Ectodermal cell (in vitro differentiated cells): Measurements from ENCODE around the gene ZBTB42.

Source experiments
- H3K27ac ChIP-seq: 2 replicates; pipeline ENCODE4 v1.7.0; 2013; ENCODE audit warnings: mild to moderate bottlenecking, low read depth, low read length; ENCODE audit not compliant: insufficient read depth, poor library complexity, severe bottlenecking
- H3K27me3 ChIP-seq: 2 replicates; pipeline ENCODE4 v1.7.0; 2013; ENCODE audit warnings: mild to moderate bottlenecking, low read length; ENCODE audit not compliant: insufficient read depth, control insufficient read depth, poor library complexity, severe bottlenecking
- H3K36me3 ChIP-seq: one replicate; pipeline ENCODE4 v1.7.0; 2013; ENCODE audit warnings: low read length; ENCODE audit not compliant: control insufficient read depth, insufficient read depth
- H3K4me1 ChIP-seq: one replicate; pipeline ENCODE4 v1.7.0; 2013; ENCODE audit warnings: low read length; ENCODE audit not compliant: control insufficient read depth, insufficient read depth
- H3K4me3 ChIP-seq: 2 replicates; pipeline ENCODE4 v1.7.0; 2013; ENCODE audit warnings: low read depth, low read length, control low read depth; ENCODE audit not compliant: insufficient read depth
- H3K9me3 ChIP-seq: 2 replicates; pipeline ENCODE4 v1.7.0; 2013; ENCODE audit warnings: mild to moderate bottlenecking, low read length, moderate library complexity; ENCODE audit not compliant: control insufficient read depth
- WGBS, 2 experiments: methylation state at CpG; one replicate each; pipeline ENCODE4 v1.1.7; 2013; ENCODE audit warnings: missing lambda C conversion rate in 2 of 2; 5-methylcytosine and 5-hydroxymethylcytosine counted together

The ZBTB42 gene

GRCh38 chr14:104770072-104770579 lies 30.8 kb upstream of the ZBTB42 start:
- Histone ChIP-seq H3K4me1 (no peaks in the 10 kb centered on the region), H3K4me3 (no peak overlapping the region), H3K9me3 (no peaks in the 10 kb centered on the region), H3K27me3 (no peaks in the 10 kb centered on the region), H3K36me3 (peaks cover 23% of the 10 kb centered on the region), H3K27ac (no peak overlapping the region)
- WGBS, 2 experiments, result 94 to 95% methylated on average over 24 of the region's 24 CpGs

GRCh38 chr14:104770851-104771272 lies 30.0 kb upstream of the ZBTB42 start:
- H3K4me1 ChIP-seq, result no peaks in the 10 kb centered on the region
- H3K27me3 ChIP-seq, result no peaks in the 10 kb centered on the region
- H3K36me3 ChIP-seq, result peaks cover 23% of the 10 kb centered on the region
- no peak overlapping the region for H3K27ac ChIP-seq
- H3K9me3 ChIP-seq, result no peaks in the 10 kb centered on the region
- 84 to 87% methylated on average over 5 of the region's 5 CpGs for WGBS, 2 experiments
- no peak overlapping the region for H3K4me3 ChIP-seq

- Histone ChIP-seq H3K27ac (no peak overlapping the region), H3K4me3 (no peak overlapping the region), H3K27me3 (no peaks in the 10 kb centered on the region), H3K36me3 (peaks cover 26% of the 10 kb centered on the region), H3K9me3 (no peaks in the 10 kb centered on the region), H3K4me1 (no peaks in the 10 kb centered on the region)
- WGBS, 2 experiments, result 95 to 96% methylated on average over 4 of the region's 4 CpGs
Measured at GRCh38 chr14:104771374-104771773, 29.5 kb upstream of the ZBTB42 start.

GRCh38 chr14:104771918-104772706 lies 28.8 kb upstream of the ZBTB42 start:
- Histone ChIP-seq H3K27me3 (no peaks in the 10 kb centered on the region), H3K36me3 (peaks cover 29% of the 10 kb centered on the region), H3K4me1 (peaks cover 4% of the 10 kb centered on the region), H3K27ac (no peak overlapping the region), H3K4me3 (no peak overlapping the region), H3K9me3 (no peaks in the 10 kb centered on the region)
- WGBS, 2 experiments, result 96% methylated on average over 34 of the region's 34 CpGs

- H3K27ac ChIP-seq, result no peak overlapping the region
- no peak overlapping the region for H3K4me3 ChIP-seq
- H3K4me1 ChIP-seq, result peaks cover 12% of the 10 kb centered on the region
- 96 to 97% methylated on average over 38 of the region's 38 CpGs for WGBS, 2 experiments
- no peaks in the 10 kb centered on the region for H3K27me3 ChIP-seq
- no peaks in the 10 kb centered on the region for H3K9me3 ChIP-seq
- peaks cover 29% of the 10 kb centered on the region for H3K36me3 ChIP-seq
Measured at GRCh38 chr14:104772707-104773504, 28.0 kb upstream of the ZBTB42 start.

- H3K36me3 ChIP-seq, result peaks cover 29% of the 10 kb centered on the region
- H3K4me3 ChIP-seq, result no peak overlapping the region
- no peaks in the 10 kb centered on the region for H3K9me3 ChIP-seq
- no peaks in the 10 kb centered on the region for H3K27me3 ChIP-seq
- 90 to 93% methylated on average over 45 to 46 of the region's 46 CpGs for WGBS, 2 experiments
- H3K4me1 ChIP-seq, result peaks cover 21% of the 10 kb centered on the region
- no peak overlapping the region for H3K27ac ChIP-seq
Measured at GRCh38 chr14:104773505-104774452, 27.1 kb upstream of the ZBTB42 start.

- peaks cover 21% of the 10 kb centered on the region for H3K4me1 ChIP-seq
- WGBS, 2 experiments, result 94% methylated on average over 20 of the region's 20 CpGs
- H3K9me3 ChIP-seq, result no peaks in the 10 kb centered on the region
- H3K27ac ChIP-seq, result no peak overlapping the region
- H3K36me3 ChIP-seq, result peaks cover 29% of the 10 kb centered on the region
- H3K27me3 ChIP-seq, result no peaks in the 10 kb centered on the region
- H3K4me3 ChIP-seq, result no peak overlapping the region
Measured at GRCh38 chr14:104774453-104775072, 26.3 kb upstream of the ZBTB42 start.

- 95 to 96% methylated on average over 13 of the region's 13 CpGs for WGBS, 2 experiments
- Histone ChIP-seq H3K27me3 (no peaks in the 10 kb centered on the region), H3K4me1 (peaks cover 21% of the 10 kb centered on the region), H3K36me3 (peaks cover 29% of the 10 kb centered on the region), H3K4me3 (no peak overlapping the region), H3K9me3 (no peaks in the 10 kb centered on the region), H3K27ac (no peak overlapping the region)
Measured at GRCh38 chr14:104775073-104775489, 25.8 kb upstream of the ZBTB42 start.

GRCh38 chr14:104776481-104776880 lies 24.4 kb upstream of the ZBTB42 start:
- H3K27ac ChIP-seq, result no peak overlapping the region
- 95 to 96% methylated on average over 15 of the region's 15 CpGs for WGBS, 2 experiments

More at GRCh38 chr14:104776481-104776880, 24.4 kb upstream of the ZBTB42 start:
- Histone ChIP-seq H3K9me3 (no peaks in the 10 kb centered on the region), H3K27me3 (no peaks in the 10 kb centered on the region), H3K36me3 (peaks cover 19% of the 10 kb centered on the region), H3K4me1 (peaks cover 21% of the 10 kb centered on the region), H3K4me3 (no peak overlapping the region)
